ENCODE data around the gene LRRC37B. TPM values are rescaled to one million over a fixed set of nuclear protein-coding genes. Genes with fewer than 3 reads are reported as not detected.

LRRC37B gene
- total and polyA plus RNA-seq, 4 donors: 29.8 to 51.9 (median 44.4) TPM

Small RNAs within 50 kb of the gene (small RNA-seq; reads per million reads assigned to genes)
- not detected for gene AC090616.4 (ENCODE audit: low replicate concordance)
- gene RNA5SP437 (ENCODE audit: low replicate concordance): not detected

Other genes starting within 250 kb of the LRRC37B start
- 10 to 100 TPM; 36.6 to 97.4 TPM for gene COPRS, start 148.1 kb upstream of the LRRC37B start, total RNA-seq
- gene COPRS, start 148.1 kb upstream of the LRRC37B start, polyA plus RNA-seq (ENCODE audit: insufficient read length in 2 of 2): 10 to 100 TPM; 86.7 to 91.3 TPM
- gene UTP6, start 105.7 kb upstream of the LRRC37B start, total RNA-seq: 10 to 100 TPM; 38.1 to 64.8 TPM
- gene UTP6, start 105.7 kb upstream of the LRRC37B start, polyA plus RNA-seq (ENCODE audit: insufficient read length in 2 of 2): 10 to 100 TPM; 59.4 to 71.4 TPM
- 10 to 100 TPM; 17.3 to 39.4 TPM for gene SUZ12, start 70.4 kb upstream of the LRRC37B start, total RNA-seq
- 10 to 100 TPM; 23.7 to 27.8 TPM for gene SUZ12, start 70.4 kb upstream of the LRRC37B start, polyA plus RNA-seq (ENCODE audit: insufficient read length in 2 of 2)
- gene RHOT1, start 135.1 kb downstream of the LRRC37B start, total RNA-seq: 100 to 1,000 TPM in 1 of 2 donors, 10 to 100 TPM in 1; 61.8 to 114 TPM
- 10 to 100 TPM; 53.0 to 62.4 TPM for gene RHOT1, start 135.1 kb downstream of the LRRC37B start, polyA plus RNA-seq (ENCODE audit: insufficient read length in 2 of 2)

All from spinal cord (tissue), 4 donors.